Spleen (tissue), 11 donors: ENCODE data around the gene SLC37A3. TPM values are rescaled to one million over a fixed set of nuclear protein-coding genes. Genes with fewer than 3 reads are reported as not detected.

Source experiments
- DNase-seq: peaks from one replicate; pipeline ENCODE4 v3.0.0-alpha.2; 2020
- H3K27ac ChIP-seq, 8 donors: fragments of 200-600 bp; sonication (generic) in 7 of 8; 1 replicate in 4 of 8; 2 replicates in 4 of 8; pipeline versions ENCODE4 v1.5.0 to v1.8.0; 2016 to 2021; ENCODE audit warnings: inconsistent platforms in 4 of 8, mild to moderate bottlenecking in 4 of 8, moderate library complexity in 1 of 8
- H3K27me3 ChIP-seq, 7 donors: fragments of 200-600 bp; sonication (generic) in 6 of 7; replicated peaks in 1 of 7; 1 replicate in 4 of 7; 2 replicates in 3 of 7; pipeline versions ENCODE4 v1.5.0 to v1.8.0; 2016 to 2021; ENCODE audit warnings: inconsistent platforms in 3 of 7, mild to moderate bottlenecking in 1 of 7
- H3K36me3 ChIP-seq, 6 donors: fragments of 200-600 bp; sonication (generic) in 5 of 6; 1 replicate in 4 of 6; 2 replicates in 2 of 6; pipeline versions ENCODE4 v1.5.0 to v1.8.0; 2016 to 2021; ENCODE audit warnings: inconsistent platforms in 2 of 6
- H3K4me1 ChIP-seq, 6 donors: fragments of 200-600 bp; sonication (generic) in 5 of 6; 1 replicate in 3 of 6; 2 replicates in 3 of 6; pipeline versions ENCODE4 v1.5.0 to v1.8.0; 2016 to 2021; ENCODE audit warnings: inconsistent platforms in 3 of 6
- H3K4me3 ChIP-seq, 8 donors: fragments of 200-600 bp; sonication (generic) in 7 of 8; 1 replicate in 4 of 8; 2 replicates in 4 of 8; pipeline versions ENCODE4 v1.5.0 to v1.8.0; 2016 to 2021; ENCODE audit warnings: inconsistent platforms in 4 of 8, mild to moderate bottlenecking in 4 of 8, moderate library complexity in 2 of 8
- H3K9me3 ChIP-seq, 8 donors: fragments of 200-600 bp; sonication (generic) in 7 of 8; 1 replicate in 4 of 8; 2 replicates in 4 of 8; pipeline versions ENCODE4 v1.5.0 to v1.8.0; 2016 to 2021; ENCODE audit warnings: inconsistent platforms in 4 of 8
- POLR2A ChIP-seq, 3 donors: fragments of 450-650 bp; IDR thresholded peaks; one replicate each; pipeline ENCODE4 v1.5.1; 2017; ENCODE audit warnings: antibody characterized with exemption in 3 of 3, mild to moderate bottlenecking in 1 of 3
- POLR2AphosphoS5 ChIP-seq, 3 donors: sonication (generic); formaldehyde crosslinking; IDR thresholded peaks; one replicate each; pipeline ENCODE4 v1.5.1; 2017; ENCODE audit warnings: antibody characterized with exemption in 3 of 3
- WGBS, 5 donors: extraction: QIAGEN DNeasy Blood & Tissue Kit in 3 of 5; methylation state at CpG; one replicate each; pipeline versions ENCODE4 v1.1.5 to v1.1.7; 2013 to 2018; 5-methylcytosine and 5-hydroxymethylcytosine counted together
- intact Hi-C: fragments of 100-400 bp; cut with DNase I; formaldehyde crosslinking; loops from one replicate; pipeline ENCODE4 v1.15.0; 2023; ENCODE audit warnings: low total_unique reads
- polyA plus RNA-seq, 3 donors: library from polyadenylated mRNA; stranded (reverse); fragments of 200-250 nt; gene quantifications; one replicate each; pipeline ENCODE4 v1.2.1, GENCODE V29; 2013
- total RNA-seq, 7 donors: library from RNA; depleted of rRNA in 3 of 7; stranded (reverse); fragments of >200 nt in 3 of 7; fragmentation: NEBNext Ultra II Directional in 4 of 7; extraction: Animal tissue kit (Norgen Biotek cat#: 25700) in 4 of 7; gene quantifications; one replicate each; pipeline versions ENCODE4 v1.1.0 to v1.2.1, GENCODE V29; 2016 to 2021
- TF ChIP-seq, protein P1 (sequence below), 11 experiments: fragments of 200-600 bp in 7 of 11; fragments of 450-650 bp in 4 of 11; sonication (generic) in 4 of 11; IDR thresholded peaks in 8 of 11; conservative IDR thresholded peaks in 3 of 11; 1 replicate in 7 of 11; 2 replicates in 4 of 11; pipeline versions ENCODE4 v1.4.0 to v1.8.0; 2016 to 2021; ENCODE audit warnings: antibody characterized with exemption in 11 of 11, inconsistent platforms in 4 of 11, mild to moderate bottlenecking in 1 of 11
- donor health status: healthy with polysubstance abuse.
- donor health status: DM: no; HTN: no; CAD: no; lungs with moderate emphysema.
- donor health status: DM: no; HTN: no; CAD: no.
- donor health status: Bipolar disorder and iron deficiency.
- donor health status: healthy.
- donor health status: DM: no; HTN: no; CAD: no.
- donor health status: DM: yes; HTN: yes; CAD: no.

SLC37A3 gene
- total and polyA plus RNA-seq, 10 donors = 8.0 to 71.9 (median 37.8) TPM

- 58 to 66% (median 62%) methylated on average over 8 of the region's 8 CpGs for WGBS, 5 donors
- Histone ChIP-seq H3K4me1 (peaks cover 8 to 62% (median 36%) of the 10 kb centered on the region in 6 donors), H3K4me3 (peak overlapping the region in 1 of 8 donors; percentile 31), H3K36me3 (peaks cover 0 to 13% (median 0%) of the 10 kb centered on the region in 6 donors), H3K27me3 (no peaks in the 10 kb centered on the region), H3K27ac (peak overlapping the region in 6 of 8 donors; percentile 48 to 84 (median 82)), H3K9me3 (no peaks in the 10 kb centered on the region)
- intact Hi-C loops = no loop called here
- peak; percentile 72 for DNase-seq
- peak in 1 of 3 donors; percentile 74 for TF ChIP-seq POLR2AphosphoS5 (IDR thresholded peaks at IDR 0.05)
- TF ChIP-seq, protein P1, sequence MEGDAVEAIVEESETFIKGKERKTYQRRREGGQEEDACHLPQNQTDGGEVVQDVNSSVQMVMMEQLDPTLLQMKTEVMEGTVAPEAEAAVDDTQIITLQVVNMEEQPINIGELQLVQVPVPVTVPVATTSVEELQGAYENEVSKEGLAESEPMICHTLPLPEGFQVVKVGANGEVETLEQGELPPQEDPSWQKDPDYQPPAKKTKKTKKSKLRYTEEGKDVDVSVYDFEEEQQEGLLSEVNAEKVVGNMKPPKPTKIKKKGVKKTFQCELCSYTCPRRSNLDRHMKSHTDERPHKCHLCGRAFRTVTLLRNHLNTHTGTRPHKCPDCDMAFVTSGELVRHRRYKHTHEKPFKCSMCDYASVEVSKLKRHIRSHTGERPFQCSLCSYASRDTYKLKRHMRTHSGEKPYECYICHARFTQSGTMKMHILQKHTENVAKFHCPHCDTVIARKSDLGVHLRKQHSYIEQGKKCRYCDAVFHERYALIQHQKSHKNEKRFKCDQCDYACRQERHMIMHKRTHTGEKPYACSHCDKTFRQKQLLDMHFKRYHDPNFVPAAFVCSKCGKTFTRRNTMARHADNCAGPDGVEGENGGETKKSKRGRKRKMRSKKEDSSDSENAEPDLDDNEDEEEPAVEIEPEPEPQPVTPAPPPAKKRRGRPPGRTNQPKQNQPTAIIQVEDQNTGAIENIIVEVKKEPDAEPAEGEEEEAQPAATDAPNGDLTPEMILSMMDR (IDR thresholded peaks at IDR 0.05 in 8 of 11, conservative IDR thresholded peaks at IDR 0.05 in 3 of 11) = peak in 1 of 11 experiments; percentile 8
- no peak for TF ChIP-seq POLR2A (IDR thresholded peaks at IDR 0.05)
These were observed 7.7 kb downstream of the SLC37A3 start for GRCh38 chr7:140390466-140391190.

- no peak for DNase-seq
These were observed 8.3 kb downstream of the SLC37A3 start for GRCh38 chr7:140390034-140390433.

DNA sequence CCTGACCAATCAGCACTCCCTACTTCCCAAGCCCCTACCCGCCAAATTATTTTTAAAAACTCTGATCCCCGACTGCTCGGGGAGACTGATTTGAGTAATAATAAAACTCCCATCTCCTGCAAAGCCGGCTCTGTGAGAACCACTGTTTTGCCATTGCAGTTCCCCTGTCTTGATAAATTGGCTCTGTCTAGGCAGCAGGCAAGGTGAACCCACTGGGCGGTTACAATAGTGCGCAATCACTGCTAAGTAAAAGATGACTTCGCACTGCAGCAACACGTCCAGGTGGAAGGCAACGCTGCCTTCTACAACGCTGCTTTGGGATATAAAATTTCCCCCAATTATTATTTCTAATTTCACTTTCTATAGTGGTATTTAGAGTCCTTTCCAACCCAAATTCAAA is 8.9 kb downstream of the SLC37A3 start:
- H3K27ac ChIP-seq = peak overlapping the region in 6 of 8 donors; percentile 42 to 84 (median 82)
- intact Hi-C loops = no loop called here

More at GRCh38 chr7:140390034-140390433, 8.3 kb downstream of the SLC37A3 start:
- Histone ChIP-seq H3K4me3 (peak overlapping the region in 1 of 8 donors; percentile 31), H3K27me3 (no peaks in the 10 kb centered on the region), H3K36me3 (peaks cover 0 to 14% (median 0%) of the 10 kb centered on the region in 6 donors), H3K27ac (peak overlapping the region in 6 of 8 donors; percentile 42 to 84 (median 82)), H3K9me3 (no peaks in the 10 kb centered on the region), H3K4me1 (peaks cover 8 to 65% (median 41%) of the 10 kb centered on the region in 6 donors)
- no peak for TF ChIP-seq POLR2A (IDR thresholded peaks at IDR 0.05)
- TF ChIP-seq, protein P1 (IDR thresholded peaks at IDR 0.05 in 8 of 11, conservative IDR thresholded peaks at IDR 0.05 in 3 of 11) = no peak
- TF ChIP-seq POLR2AphosphoS5 (IDR thresholded peaks at IDR 0.05) = no peak
- intact Hi-C loops = no loop called here
- 69 to 86% (median 74%) methylated on average over 4 of the region's 4 CpGs for WGBS, 5 donors

More for the DNA sequence above, 8.9 kb downstream of the SLC37A3 start:
- DNase-seq = no peak
- Histone ChIP-seq H3K36me3 (peaks cover 0 to 14% (median 0%) of the 10 kb centered on the region in 6 donors), H3K9me3 (no peaks in the 10 kb centered on the region), H3K27me3 (no peaks in the 10 kb centered on the region), H3K4me3 (no peak overlapping the region), H3K4me1 (peaks cover 8 to 71% (median 43%) of the 10 kb centered on the region in 6 donors)
- TF ChIP-seq, protein P1 (IDR thresholded peaks at IDR 0.05 in 8 of 11, conservative IDR thresholded peaks at IDR 0.05 in 3 of 11) = no peak
- 78 to 91% (median 84%) methylated on average over 10 of the region's 10 CpGs for WGBS, 5 donors
